A549 treated with CpdA at 1 μM for 4 hours (cell line): Measurements from ENCODE around the gene CATSPER4. TPM values are rescaled to one million over a fixed set of nuclear protein-coding genes. Genes with fewer than 3 reads are reported as not detected.

Experiments
- total RNA-seq: library from RNA; stranded (reverse); fragments of 200-300 nt; extraction: Qiagen RNA extraction; gene quantifications from 5 replicates; pipeline ENCODE4 v1.2.3, GENCODE V29; 2022; ENCODE audit warnings: low read depth

CATSPER4 gene
- not detected in 5 replicates for total RNA-seq

GRCh38 chr1:26190373-26190987, at the start of gene CATSPER4:
TSS of gene CATSPER4 (plus strand) at chr1:26190602. CDS start at chr1:26190628, 26 bp downstream.

GRCh38 chr1:26158908-26159742, 31.3 kb upstream of the CATSPER4 start, which contains the start of gene FAM110D:
TSS of gene FAM110D (plus strand) at chr1:26159079. CDS start at chr1:26161292, 2,213 bp downstream.

GRCh38 chr1:26168410-26169197, 21.8 kb upstream of the CATSPER4 start, which contains the start of gene C1orf232:
TSS of gene C1orf232 (minus strand) at chr1:26168963. CDS start at chr1:26168499, 464 bp downstream.

GRCh38 chr1:26169669-26170471, 20.5 kb upstream of the CATSPER4 start, which contains the start of gene ZNF593:
TSS of gene ZNF593 (plus strand) at chr1:26169908. CDS start at chr1:26169984, 76 bp downstream.

GRCh38 chr1:26171084-26172072, 19.0 kb upstream of the CATSPER4 start, which contains the start of gene ZNF593OS:
TSS of gene ZNF593OS (minus strand) at chr1:26171832. CDS start at chr1:26171661, 171 bp downstream.

GRCh38 chr1:26177182-26177684, 13.2 kb upstream of the CATSPER4 start, which contains the start of gene CNKSR1:
TSS of gene CNKSR1 (plus strand) at chr1:26177491. CDS start at chr1:26177548, 57 bp downstream.

GRCh38 chr1:26233903-26234643, 43.7 kb downstream of the CATSPER4 start, which contains the start of gene CEP85:
TSS of gene CEP85 (plus strand) at chr1:26234200. CDS start at chr1:26239784, 5,584 bp downstream.

Other genes with a start within 250 kb of the CATSPER4 start
- 6.9 to 9.1 TPM (median 7.8 TPM) in 5 replicates for gene PAFAH2, start 192.5 kb upstream of the CATSPER4 start, total RNA-seq
- gene EXTL1, start 168.8 kb upstream of the CATSPER4 start, total RNA-seq = not detected in 5 replicates
- gene SLC30A2, start 144.5 kb upstream of the CATSPER4 start, total RNA-seq = 0.03 to 0.17 TPM (median 0.04 TPM) in 4 of 5 replicates, not detected in the other
- gene TRIM63, start 123.0 kb upstream of the CATSPER4 start, total RNA-seq = 0.03 TPM in 1 of 5 replicates, not detected in the others
- 1.7 to 2.6 TPM (median 1.7 TPM) in 5 replicates for gene PDIK1L, start 78.8 kb upstream of the CATSPER4 start, total RNA-seq
- gene FAM110D, start 31.5 kb upstream of the CATSPER4 start, total RNA-seq = 0.01 to 0.06 TPM in 2 of 5 replicates, not detected in the others
- gene C1orf232, start 21.6 kb upstream of the CATSPER4 start, total RNA-seq = not detected in 5 replicates
- 48.2 to 75.7 TPM (median 67.5 TPM) in 5 replicates for gene ZNF593, start 20.7 kb upstream of the CATSPER4 start, total RNA-seq
- gene ZNF593OS, start 18.8 kb upstream of the CATSPER4 start, total RNA-seq = 0.22 to 0.34 TPM (median 0.27 TPM) in 4 of 5 replicates, not detected in the other
- gene CNKSR1, start 13.1 kb upstream of the CATSPER4 start, total RNA-seq = 0.21 to 0.45 TPM (median 0.35 TPM) in 4 of 5 replicates, not detected in the other
- 12.4 to 14.7 TPM (median 13.9 TPM) in 5 replicates for gene CEP85, start 43.6 kb downstream of the CATSPER4 start, total RNA-seq
- gene SH3BGRL3, start 89.5 kb downstream of the CATSPER4 start, total RNA-seq = 115 to 171 TPM (median 156 TPM) in 5 replicates
- 13.0 to 16.9 TPM (median 16.7 TPM) in 5 replicates for gene UBXN11, start 116.0 kb downstream of the CATSPER4 start, total RNA-seq
- not detected in 5 replicates for gene CD52, start 127.4 kb downstream of the CATSPER4 start, total RNA-seq
- gene CRYBG2, start 163.5 kb downstream of the CATSPER4 start, total RNA-seq = 1.6 to 2.3 TPM (median 1.7 TPM) in 5 replicates
- gene ZNF683, start 182.1 kb downstream of the CATSPER4 start, total RNA-seq = not detected in 5 replicates
- gene LIN28A, start 220.2 kb downstream of the CATSPER4 start, total RNA-seq = not detected in 5 replicates
- 20.4 to 28.4 TPM (median 22.1 TPM) in 5 replicates for gene DHDDS, start 241.7 kb downstream of the CATSPER4 start, total RNA-seq